ENCODE data around the gene TRAPPC3L. TPM values are rescaled to one million over a fixed set of nuclear protein-coding genes. Genes with fewer than 3 reads are reported as not detected.

The TRAPPC3L gene
- polyA plus RNA-seq, 1 of the 3 experiments (the other 2 are of a cell fraction): 0.03 TPM

- H3K4me2 ChIP-seq: no peak overlapping the region
- H4K20me1 ChIP-seq (ENCODE audit: insufficient read depth): no peaks in the 10 kb centered on the region
- no peak overlapping the region for H3K9ac ChIP-seq
- no peak overlapping the region for H3K4me3 ChIP-seq (ENCODE audit: low read depth in 2 of 2, low read length in 1 of 2)
- DNase-seq: no peak
- no peaks in the 10 kb centered on the region for H3F3A ChIP-seq (replicated peaks; ENCODE audit: insufficient read depth)
- H2AFZ ChIP-seq (ENCODE audit: low read depth): no peak overlapping the region
- CTCF ChIA-PET: interaction anchor here (0.6 kb wide), 1 partner anchor 237 kb away, joined by 3 read pairs; no protein-coding TSS in a partner anchor
- POLR2A ChIA-PET: no interaction called here
- H3K79me2 ChIP-seq (ENCODE audit: insufficient read depth): no peaks in the 10 kb centered on the region
- H3K27me3 ChIP-seq (ENCODE audit: insufficient read depth): no peaks in the 10 kb centered on the region
- H3K36me3 ChIP-seq (replicated peaks in 1 of 2; ENCODE audit: control insufficient read depth in 1 of 2, insufficient read depth in 2 of 2, low read length in 1 of 2): no peaks in the 10 kb centered on the region
- WGBS (ENCODE audit: low lambda C conversion rate): 74% methylated on average over 2 of the region's 2 CpGs
- no peak for TF ChIP-seq FOXJ3 (CRISPR knock-in tag; IDR thresholded peaks at IDR 0.05)
- no peak for TF ChIP-seq GATA2 (CRISPR knock-in tag; IDR thresholded peaks at IDR 0.05)
- TF ChIP-seq MXI1 (IDR thresholded peaks at IDR 0.05; ENCODE audit: low read depth, low read length): no peak
- TF ChIP-seq POLR2AphosphoS5 (IDR thresholded peaks at IDR 0.05; ENCODE audit: low read depth, low read length): no peak
- TF ChIP-seq, protein P1, sequence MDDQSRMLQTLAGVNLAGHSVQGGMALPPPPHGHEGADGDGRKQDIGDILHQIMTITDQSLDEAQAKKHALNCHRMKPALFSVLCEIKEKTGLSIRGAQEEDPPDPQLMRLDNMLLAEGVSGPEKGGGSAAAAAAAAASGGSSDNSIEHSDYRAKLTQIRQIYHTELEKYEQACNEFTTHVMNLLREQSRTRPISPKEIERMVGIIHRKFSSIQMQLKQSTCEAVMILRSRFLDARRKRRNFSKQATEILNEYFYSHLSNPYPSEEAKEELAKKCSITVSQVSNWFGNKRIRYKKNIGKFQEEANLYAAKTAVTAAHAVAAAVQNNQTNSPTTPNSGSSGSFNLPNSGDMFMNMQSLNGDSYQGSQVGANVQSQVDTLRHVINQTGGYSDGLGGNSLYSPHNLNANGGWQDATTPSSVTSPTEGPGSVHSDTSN (IDR thresholded peaks at IDR 0.05): no peak
- no peak for TF ChIP-seq RXRA (IDR thresholded peaks at IDR 0.05; ENCODE audit: borderline replicate concordance, low read depth)
- TF ChIP-seq RFX5 (IDR thresholded peaks at IDR 0.05; ENCODE audit: low read length): no peak
- no peak for TF ChIP-seq EP300 (IDR thresholded peaks at IDR 0.05; ENCODE audit: borderline replicate concordance in 1 of 2, low read depth in 1 of 2, low read length in 1 of 2)
- H3K4me1 ChIP-seq (ENCODE audit: control insufficient read depth in 1 of 2, insufficient read depth in 2 of 2, low read depth in 1 of 2, low read length in 1 of 2): peaks cover 0 to 12% of the 10 kb centered on the region in 2 experiments; a peak in 2 of 4 replicates
- H3K27ac ChIP-seq (ENCODE audit: low read depth in 2 of 2, low read length in 1 of 2): no peak overlapping the region
- H3K9me3 ChIP-seq: no peaks in the 10 kb centered on the region
- no peaks in the 10 kb centered on the region for H3K9me2 ChIP-seq
Observed at GRCh38 chr6:116524236-116524635, 21.2 kb downstream of the TRAPPC3L start.

DNA sequence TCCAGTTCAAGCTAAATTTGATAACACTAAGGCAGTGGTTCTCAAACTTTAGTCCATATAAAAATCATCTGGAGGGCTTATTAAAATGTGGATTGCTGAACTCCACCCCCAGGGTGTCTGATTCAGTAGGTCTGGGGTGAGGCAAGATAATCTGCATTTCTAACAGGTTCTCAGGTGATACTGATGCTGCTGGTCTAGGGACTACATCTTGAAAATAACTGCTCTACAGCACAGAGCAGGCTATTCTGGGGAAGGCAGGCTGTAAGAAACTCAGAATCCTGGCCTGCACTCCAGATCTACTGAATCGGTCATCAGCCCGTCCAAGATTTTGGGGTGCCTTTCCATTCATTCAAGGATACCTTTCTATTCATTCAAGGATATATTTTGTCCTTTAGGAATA is 22.6 kb downstream of the TRAPPC3L start:
- no peaks in the 10 kb centered on the region for H3K79me2 ChIP-seq (ENCODE audit: insufficient read depth)
- H3F3A ChIP-seq (replicated peaks; ENCODE audit: insufficient read depth): no peaks in the 10 kb centered on the region
- no peak overlapping the region for H3K9ac ChIP-seq
- H3K4me2 ChIP-seq: no peak overlapping the region
- no peak overlapping the region for H3K27ac ChIP-seq (ENCODE audit: low read depth in 2 of 2, low read length in 1 of 2)
- no peak overlapping the region for H3K4me3 ChIP-seq (ENCODE audit: low read depth in 2 of 2, low read length in 1 of 2)
- CTCF ChIA-PET: interaction anchor here (0.7 to 1.5 kb wide), 6 partner anchors 38 to 254 kb away, joined by 3 to 5 read pairs (median 3); partner anchors contain the start of genes RWDD1 and TSPYL1
- H4K20me1 ChIP-seq (ENCODE audit: insufficient read depth): no peaks in the 10 kb centered on the region
- no peak overlapping the region for H2AFZ ChIP-seq (ENCODE audit: low read depth)
- no peaks in the 10 kb centered on the region for H3K27me3 ChIP-seq (ENCODE audit: insufficient read depth)
- H3K4me1 ChIP-seq (ENCODE audit: control insufficient read depth in 1 of 2, insufficient read depth in 2 of 2, low read depth in 1 of 2, low read length in 1 of 2): no peaks in the 10 kb centered on the region
- H3K9me2 ChIP-seq: no peaks in the 10 kb centered on the region
- DNase-seq: no peak
- H3K36me3 ChIP-seq (replicated peaks in 1 of 2; ENCODE audit: control insufficient read depth in 1 of 2, insufficient read depth in 2 of 2, low read length in 1 of 2): no peaks in the 10 kb centered on the region
- 90% methylated on average over 2 of the region's 2 CpGs for WGBS (ENCODE audit: low lambda C conversion rate)
- POLR2A ChIA-PET: no interaction called here
- no peaks in the 10 kb centered on the region for H3K9me3 ChIP-seq
- TF ChIP-seq USF2 (IDR thresholded peaks at IDR 0.05; ENCODE audit: borderline replicate concordance, low read depth, low read length) (no peak), POLR2AphosphoS5 (IDR thresholded peaks at IDR 0.05; ENCODE audit: low read depth, low read length) (no peak), EZH2phosphoT487 (IDR thresholded peaks at IDR 0.05; ENCODE audit: borderline replicate concordance, low read depth) (no peak), MEF2A (IDR thresholded peaks at IDR 0.05; ENCODE audit: borderline replicate concordance, low read depth) (no peak), CHD2 (IDR thresholded peaks at IDR 0.05; ENCODE audit: low read length, partially characterized antibody) (no peak), NFIC (IDR thresholded peaks at IDR 0.05; ENCODE audit: borderline replicate concordance) (no peak), GATA2 (CRISPR knock-in tag; IDR thresholded peaks at IDR 0.05) (no peak), TAF1 (IDR thresholded peaks at IDR 0.05; ENCODE audit: borderline replicate concordance, low read depth, low read length) (no peak), YY1 (IDR thresholded peaks at IDR 0.05; ENCODE audit: low read depth) (no peak), CTCF (IDR thresholded peaks at IDR 0.05) (no peak), USF1 (IDR thresholded peaks at IDR 0.05; ENCODE audit: borderline replicate concordance, low read depth) (no peak)
- TF ChIP-seq, protein P2, sequence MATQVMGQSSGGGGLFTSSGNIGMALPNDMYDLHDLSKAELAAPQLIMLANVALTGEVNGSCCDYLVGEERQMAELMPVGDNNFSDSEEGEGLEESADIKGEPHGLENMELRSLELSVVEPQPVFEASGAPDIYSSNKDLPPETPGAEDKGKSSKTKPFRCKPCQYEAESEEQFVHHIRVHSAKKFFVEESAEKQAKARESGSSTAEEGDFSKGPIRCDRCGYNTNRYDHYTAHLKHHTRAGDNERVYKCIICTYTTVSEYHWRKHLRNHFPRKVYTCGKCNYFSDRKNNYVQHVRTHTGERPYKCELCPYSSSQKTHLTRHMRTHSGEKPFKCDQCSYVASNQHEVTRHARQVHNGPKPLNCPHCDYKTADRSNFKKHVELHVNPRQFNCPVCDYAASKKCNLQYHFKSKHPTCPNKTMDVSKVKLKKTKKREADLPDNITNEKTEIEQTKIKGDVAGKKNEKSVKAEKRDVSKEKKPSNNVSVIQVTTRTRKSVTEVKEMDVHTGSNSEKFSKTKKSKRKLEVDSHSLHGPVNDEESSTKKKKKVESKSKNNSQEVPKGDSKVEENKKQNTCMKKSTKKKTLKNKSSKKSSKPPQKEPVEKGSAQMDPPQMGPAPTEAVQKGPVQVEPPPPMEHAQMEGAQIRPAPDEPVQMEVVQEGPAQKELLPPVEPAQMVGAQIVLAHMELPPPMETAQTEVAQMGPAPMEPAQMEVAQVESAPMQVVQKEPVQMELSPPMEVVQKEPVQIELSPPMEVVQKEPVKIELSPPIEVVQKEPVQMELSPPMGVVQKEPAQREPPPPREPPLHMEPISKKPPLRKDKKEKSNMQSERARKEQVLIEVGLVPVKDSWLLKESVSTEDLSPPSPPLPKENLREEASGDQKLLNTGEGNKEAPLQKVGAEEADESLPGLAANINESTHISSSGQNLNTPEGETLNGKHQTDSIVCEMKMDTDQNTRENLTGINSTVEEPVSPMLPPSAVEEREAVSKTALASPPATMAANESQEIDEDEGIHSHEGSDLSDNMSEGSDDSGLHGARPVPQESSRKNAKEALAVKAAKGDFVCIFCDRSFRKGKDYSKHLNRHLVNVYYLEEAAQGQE (IDR thresholded peaks at IDR 0.05; ENCODE audit: low read depth, low read length): no peak
